GM18511 (cell line): Measurements from ENCODE around the gene HIP1.
"Not testable (repeated sequence)": the region's sequence is repeated elsewhere in the genome, so short reads cannot be mapped to it uniquely, and the experiment has no call there.

Experiments
- ATAC-seq: cut with Tn5 transposase; IDR thresholded peaks from one replicate; pipeline ENCODE4 v1.9.1; 2021; ENCODE audit warnings: mild to moderate bottlenecking, moderate library complexity; ENCODE audit not compliant: unreplicated experiment

HIP1 gene

GRCh38 chr7:75687246-75688088 lies 51.3 kb downstream of the HIP1 start:
- no peak for ATAC-seq

GRCh38 chr7:75686551-75686950 lies 52.2 kb downstream of the HIP1 start:
- no peak for ATAC-seq

DNA sequence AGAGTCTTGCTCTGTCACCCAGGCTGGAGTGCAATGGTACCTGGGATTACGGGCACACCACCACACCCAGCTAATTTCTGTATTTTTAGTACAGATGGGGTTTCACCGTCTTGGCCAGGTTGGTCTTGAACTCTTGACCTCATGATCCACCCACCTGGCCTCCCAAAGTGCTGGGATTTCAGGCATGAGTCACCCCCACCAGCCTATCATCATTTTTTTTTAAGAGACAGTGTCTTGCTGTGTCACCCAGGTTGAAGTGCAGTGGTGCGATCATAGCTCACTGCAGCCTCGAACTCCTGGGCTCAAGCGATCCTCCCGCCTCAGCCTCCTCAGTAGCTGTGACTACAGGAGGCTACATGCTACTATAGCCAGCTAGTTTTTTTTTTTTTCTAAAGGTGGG lies 56.7 kb downstream of the HIP1 start:
- ATAC-seq: not testable (repeated sequence)

DNA sequence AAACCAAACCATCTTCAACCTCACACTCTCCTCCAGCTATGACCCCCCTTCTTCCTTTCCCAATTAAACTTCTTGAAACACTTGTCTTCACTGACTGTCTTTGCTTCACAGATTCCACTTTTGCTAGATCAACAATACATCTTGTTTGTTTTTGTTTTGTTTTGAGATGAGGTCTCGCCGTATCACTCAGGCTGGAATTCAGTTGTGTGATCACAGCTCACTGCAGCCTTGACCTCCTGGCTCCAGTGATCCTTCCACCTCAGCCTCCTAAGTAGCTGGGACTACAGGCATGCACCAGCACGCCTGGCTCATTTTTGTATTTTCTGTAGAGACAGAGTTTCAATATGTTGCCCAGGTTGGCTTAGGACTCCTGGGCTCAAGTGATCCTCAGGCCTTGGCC lies 59.7 kb downstream of the HIP1 start:
- ATAC-seq: no peak

- ATAC-seq: no peak
Observed at GRCh38 chr7:75669579-75669978, 69.2 kb downstream of the HIP1 start.

DNA sequence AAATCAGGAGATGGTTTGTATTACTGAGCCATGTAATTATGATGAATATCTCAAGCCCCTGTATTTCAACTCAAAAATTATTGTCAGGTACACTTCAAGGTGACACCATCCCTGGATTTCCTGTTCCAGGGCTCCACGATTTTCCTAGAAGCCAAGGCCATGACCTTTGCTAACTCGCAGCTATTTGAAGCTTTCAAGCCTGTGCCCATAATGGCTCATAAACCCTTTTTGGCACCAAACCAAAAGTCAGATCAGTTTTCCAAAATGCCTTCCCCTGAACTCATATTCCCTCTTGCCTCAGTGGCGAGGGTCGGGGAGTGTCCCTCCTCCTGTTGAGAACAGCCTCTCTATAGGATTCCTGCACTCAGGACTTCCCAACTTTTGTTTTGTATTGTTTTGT lies 70.8 kb downstream of the HIP1 start:
- no peak for ATAC-seq

DNA sequence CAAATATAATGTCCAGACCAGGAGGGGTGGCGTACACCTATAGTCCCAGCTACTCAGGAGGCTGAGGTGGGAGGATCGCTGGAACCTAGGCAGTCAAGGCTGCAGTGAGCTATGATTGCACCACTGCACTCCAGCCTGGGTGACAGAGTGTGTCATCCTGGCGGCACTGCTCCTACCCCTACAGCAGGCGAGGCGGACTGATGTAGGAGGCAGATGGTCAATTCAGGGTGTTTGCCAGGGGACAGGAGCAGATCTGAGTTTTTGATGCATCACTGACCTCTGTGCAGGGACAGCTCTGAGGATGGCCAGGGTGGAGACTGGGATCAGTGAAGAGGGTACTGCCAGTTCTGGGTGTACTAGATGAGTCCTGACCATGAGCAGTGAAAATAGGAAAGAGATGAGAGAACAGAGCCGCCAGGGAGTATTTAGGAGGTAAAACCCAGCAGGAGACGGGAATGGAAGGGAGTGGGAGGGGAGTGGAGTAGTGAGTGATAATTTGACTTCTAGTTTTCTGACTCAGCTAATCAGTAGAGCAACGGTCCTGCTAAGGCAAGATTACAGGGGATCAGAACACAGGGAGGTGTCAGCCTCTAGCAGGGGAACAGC lies 75.3 kb downstream of the HIP1 start:
- ATAC-seq: peak; percentile 70

DNA sequence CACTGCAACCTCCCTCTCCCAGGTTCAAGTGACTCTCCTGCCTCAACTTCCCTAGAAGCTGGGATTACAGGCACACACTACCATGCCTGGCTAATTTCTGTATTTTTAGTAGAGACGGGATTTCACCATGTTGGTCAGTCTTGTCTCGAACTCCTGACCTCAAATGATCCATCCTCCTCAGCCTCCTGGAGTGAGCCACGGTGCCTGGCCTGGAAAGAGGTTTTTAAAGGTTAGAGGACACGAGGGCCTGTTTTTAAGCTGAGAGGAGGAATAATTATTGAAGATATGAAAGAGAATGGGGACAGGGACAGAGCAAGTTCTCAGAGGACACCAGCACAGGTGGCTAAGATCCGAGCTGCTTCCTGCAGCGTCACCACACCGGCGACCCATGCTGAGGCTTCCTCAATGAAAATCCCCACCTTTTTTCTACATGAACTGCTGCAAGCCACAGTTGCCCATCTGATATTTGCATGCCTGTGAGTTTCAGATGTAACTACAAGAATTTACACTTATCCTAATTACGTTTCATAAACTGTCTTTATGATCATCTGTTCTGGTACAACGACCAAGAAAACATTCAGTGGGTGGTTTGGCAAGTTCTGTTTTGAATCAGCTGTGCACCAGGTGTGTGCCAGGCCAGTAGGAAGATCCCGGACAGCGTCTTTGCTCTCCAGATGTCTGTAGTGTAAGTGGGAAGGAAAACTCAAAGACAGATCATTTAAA lies 76.0 kb downstream of the HIP1 start:
- peak; percentile 91 for ATAC-seq

GRCh38 chr7:75660566-75661215 lies 78.0 kb downstream of the HIP1 start:
- ATAC-seq: no peak

- no peak for ATAC-seq
Observed at GRCh38 chr7:75658802-75659201, 79.9 kb downstream of the HIP1 start.

DNA sequence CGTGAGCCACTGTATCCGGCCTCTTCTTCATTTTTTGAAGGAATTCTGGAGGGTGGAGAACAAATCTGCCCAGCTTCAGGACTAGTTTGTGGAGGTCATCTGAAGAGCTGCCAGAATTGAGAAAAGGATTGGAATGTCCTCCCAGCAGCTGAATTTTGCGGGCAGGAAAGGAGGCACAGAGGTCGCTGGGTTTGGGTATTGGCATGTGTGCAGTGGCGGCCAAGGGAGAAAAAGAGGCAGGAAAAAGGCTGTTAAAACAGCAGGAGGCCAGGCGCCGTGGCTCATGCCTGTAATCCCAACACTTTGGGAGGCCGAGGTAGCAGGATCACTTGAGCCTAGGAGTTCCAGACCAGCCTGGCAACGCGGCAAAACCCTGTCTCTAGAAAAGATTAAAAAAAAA lies 80.4 kb downstream of the HIP1 start:
- no peak for ATAC-seq

DNA sequence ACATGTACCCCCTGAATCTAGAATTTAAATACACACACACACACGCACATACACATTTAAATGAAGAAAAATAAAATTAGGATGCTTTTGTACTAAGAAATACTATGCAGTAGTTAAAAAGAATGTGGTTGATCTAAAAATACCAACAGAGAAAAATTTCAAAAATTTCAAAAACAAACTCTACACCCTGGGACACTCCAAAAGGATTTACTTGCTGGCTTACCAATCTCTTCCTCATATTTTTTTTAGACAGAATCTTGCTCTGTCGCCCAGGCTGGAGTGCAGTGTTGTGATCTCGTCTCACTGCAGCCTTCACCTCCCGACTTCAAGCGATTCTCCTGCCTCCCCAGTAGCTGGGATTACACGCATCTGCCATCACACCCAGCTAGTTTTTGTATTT lies 80.9 kb downstream of the HIP1 start:
- ATAC-seq: no peak

GRCh38 chr7:75656740-75657139 lies 82.0 kb downstream of the HIP1 start:
- ATAC-seq: no peak

DNA sequence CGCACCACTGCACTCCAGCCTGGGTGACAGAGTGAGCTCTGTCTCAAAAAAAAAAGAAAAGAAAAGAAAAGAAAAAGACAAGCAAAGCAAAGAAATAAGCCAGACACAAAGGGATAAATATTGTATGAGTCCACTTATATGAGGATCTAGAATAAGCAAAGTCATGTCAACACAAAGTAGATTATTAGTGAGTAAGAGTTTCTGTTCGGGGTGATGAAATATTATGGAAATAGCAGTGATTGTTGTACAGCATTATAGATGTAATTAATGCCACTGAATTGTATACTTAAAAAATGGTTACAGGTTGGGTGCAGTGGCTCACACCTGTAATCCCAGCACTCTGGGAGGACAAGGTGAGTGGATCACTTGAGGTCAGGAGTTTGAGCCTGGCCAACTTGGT lies 83.2 kb downstream of the HIP1 start:
- no peak for ATAC-seq

- no peak for ATAC-seq
Observed at GRCh38 chr7:75654855-75655254, 83.9 kb downstream of the HIP1 start.

GRCh38 chr7:75653651-75654050 lies 85.1 kb downstream of the HIP1 start:
- no peak for ATAC-seq

GRCh38 chr7:75652788-75653187 lies 86.0 kb downstream of the HIP1 start:
- ATAC-seq: no peak

- no peak for ATAC-seq
Observed at GRCh38 chr7:75650681-75651080, 88.1 kb downstream of the HIP1 start.

- ATAC-seq: no peak
Observed at GRCh38 chr7:75650062-75650461, 88.7 kb downstream of the HIP1 start.

- ATAC-seq: no peak
Observed at GRCh38 chr7:75649462-75649861, 89.3 kb downstream of the HIP1 start.

GRCh38 chr7:75647709-75648438 lies 90.9 kb downstream of the HIP1 start:
- ATAC-seq: no peak
